ENCODE data around the gene C9orf85.
"Not testable (repeated sequence)": the region's sequence is repeated elsewhere in the genome, so short reads cannot be mapped to it uniquely, and the experiment has no call there.

C9orf85 gene

GRCh38 chr9:71941998-71942567, 30.6 kb downstream of the C9orf85 start:
- no peak for DNase-seq (ENCODE audit: low read depth in 2 of 2)

DNA sequence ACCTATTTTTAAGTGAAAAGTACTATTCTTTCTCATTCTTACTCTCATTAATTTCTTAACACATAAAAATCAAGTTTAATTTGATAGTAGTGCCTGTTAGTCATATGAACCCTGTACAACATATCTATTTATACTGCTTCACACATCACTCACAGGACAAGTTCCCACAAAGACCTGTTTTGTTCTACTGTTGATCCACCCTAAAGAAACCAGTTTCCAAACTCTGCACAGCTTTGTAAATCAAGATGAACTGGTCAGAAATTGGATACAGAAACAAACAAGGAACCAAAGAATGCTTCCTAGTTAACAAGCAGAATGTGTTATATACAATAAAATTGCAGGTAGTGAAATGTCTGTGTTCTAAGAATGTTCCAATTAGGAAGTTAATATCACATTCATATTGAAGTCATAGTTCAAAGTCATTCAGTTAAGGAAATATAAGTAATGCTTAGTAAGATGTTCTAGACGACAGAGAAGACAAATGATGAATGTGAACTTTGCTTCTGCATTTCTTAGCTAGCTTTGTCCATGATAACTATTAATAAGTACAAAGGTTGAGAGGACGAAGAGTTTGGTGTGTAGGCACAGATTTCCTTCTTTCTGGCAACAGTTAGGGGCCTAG, 33.4 kb downstream of the C9orf85 start:
- DNase-seq (ENCODE audit: low read depth in 2 of 2): no peak

- DNase-seq (ENCODE audit: low read depth in 2 of 2): not testable (repeated sequence)
Observed at GRCh38 chr9:71954652-71955051, 43.2 kb downstream of the C9orf85 start.

- no peak for DNase-seq (ENCODE audit: low read depth in 2 of 2)
Observed at GRCh38 chr9:71955300-71955915, 44.0 kb downstream of the C9orf85 start.

DNA sequence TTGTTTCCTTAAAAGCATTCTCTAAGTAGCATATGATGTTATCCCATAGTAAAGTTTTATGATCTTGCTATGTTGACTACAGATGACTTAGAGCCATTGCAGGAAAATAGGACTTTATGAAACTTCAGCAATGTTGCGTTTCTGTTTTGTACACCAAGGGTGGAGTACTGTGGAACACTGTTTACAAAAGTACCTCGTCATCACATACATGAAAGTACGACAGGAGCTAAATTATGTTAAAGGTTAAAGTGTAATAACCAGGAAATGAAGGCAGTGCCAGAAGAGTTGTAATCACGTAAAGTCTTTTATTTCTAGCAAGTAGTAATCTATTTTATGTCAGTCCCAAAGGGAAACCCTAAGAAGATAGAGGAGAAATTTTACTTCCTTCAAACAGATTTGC, 50.9 kb downstream of the C9orf85 start:
- DNase-seq (ENCODE audit: low read depth in 2 of 2): no peak

DNA sequence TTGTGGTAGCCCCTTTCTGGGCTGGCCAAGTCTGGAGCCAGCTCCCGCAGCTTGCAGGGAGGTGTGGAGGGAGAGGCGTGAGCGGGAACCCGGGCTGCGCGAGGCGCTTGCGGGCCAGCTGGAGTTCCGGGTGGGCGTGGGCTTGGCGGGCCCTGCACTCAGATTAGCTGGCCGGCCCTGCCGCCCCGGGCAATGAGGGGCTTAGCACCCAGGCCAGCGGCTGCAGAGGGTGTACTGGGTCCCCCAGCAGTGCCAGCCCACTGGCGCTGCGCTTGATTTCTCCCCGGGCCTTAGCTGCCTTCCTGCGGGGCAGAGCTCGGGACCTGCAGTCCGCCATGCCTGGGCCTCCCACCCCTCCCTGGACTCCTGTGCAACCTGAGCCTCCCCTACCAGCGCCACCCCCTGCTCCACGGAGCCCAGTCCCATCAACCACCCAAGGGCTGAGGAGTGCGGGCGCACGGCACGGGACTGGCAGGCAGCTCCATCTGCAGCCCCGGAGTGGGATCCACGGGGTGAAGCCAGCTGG, 52.1 kb downstream of the C9orf85 start:
- DNase-seq (ENCODE audit: low read depth in 2 of 2): not testable (repeated sequence)

DNA sequence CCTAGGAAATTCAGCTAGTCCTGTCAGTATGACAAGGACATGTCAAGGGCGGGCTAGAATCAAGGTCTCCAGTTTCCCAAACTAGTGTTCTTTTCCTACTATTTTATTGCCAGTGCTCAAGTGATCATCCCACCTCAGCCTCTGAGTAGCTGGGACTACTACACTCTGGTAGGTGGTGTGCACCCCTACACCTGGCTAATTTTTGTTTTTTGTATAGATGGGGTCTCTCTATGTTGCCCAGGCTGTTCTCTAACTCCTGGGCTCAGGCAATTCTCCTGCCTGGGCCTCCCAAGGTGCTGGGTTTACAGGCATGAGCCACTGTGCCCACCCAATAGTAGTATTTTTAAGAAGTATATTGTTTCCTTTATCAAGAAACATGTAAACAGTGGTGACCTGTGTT, 54.0 kb downstream of the C9orf85 start:
- no peak for DNase-seq (ENCODE audit: low read depth in 2 of 2)

DNA sequence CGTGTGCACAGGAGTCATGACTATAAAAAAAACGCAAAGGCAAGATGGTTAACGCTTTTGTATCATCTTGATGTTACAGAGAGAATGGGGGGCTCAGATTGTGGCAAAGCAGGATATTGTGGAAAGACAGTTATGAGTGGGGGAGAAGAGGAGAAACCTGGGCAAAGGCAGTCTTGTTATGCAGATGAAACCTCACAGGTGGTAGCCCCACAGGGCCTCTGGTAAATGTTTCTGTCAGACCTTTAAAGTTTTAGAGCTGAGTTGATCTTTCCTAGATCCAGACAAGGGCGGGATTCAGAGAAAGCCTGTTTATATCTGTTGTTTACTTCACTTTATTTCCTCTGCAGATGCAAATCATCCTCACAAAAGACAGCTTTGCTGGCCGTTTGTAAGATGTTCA, 55.2 kb downstream of the C9orf85 start:
- DNase-seq (ENCODE audit: low read depth in 2 of 2): no peak

GRCh38 chr9:71968541-71969090, 57.2 kb downstream of the C9orf85 start:
- no peak for DNase-seq (ENCODE audit: low read depth in 2 of 2)

GRCh38 chr9:71975833-71976232, 64.4 kb downstream of the C9orf85 start:
- DNase-seq (ENCODE audit: low read depth in 2 of 2): no peak

DNA sequence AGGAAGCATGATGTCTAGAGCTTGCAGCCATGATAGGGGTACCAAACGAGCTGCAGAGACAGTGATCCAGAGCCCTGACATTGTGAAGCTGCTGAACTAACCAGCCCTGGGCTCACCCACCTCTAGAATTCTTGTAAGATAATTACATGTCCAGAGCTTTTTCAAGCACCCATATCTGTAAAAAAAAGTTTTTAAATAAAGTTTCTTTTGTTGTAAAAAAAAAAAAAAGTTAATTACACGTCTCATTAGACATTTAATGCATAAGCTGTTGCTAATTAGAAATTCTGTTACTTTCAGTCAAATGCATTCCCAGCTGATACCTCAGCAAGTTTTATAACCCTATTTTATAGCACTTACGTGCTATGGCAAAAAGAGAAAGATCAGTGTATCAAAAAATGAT, 65.6 kb downstream of the C9orf85 start:
- no peak for DNase-seq (ENCODE audit: low read depth in 2 of 2)

- DNase-seq (ENCODE audit: low read depth in 2 of 2): no peak
Observed at GRCh38 chr9:71980266-71981190, 69.1 kb downstream of the C9orf85 start.

GRCh38 chr9:71981944-71982343, 70.5 kb downstream of the C9orf85 start:
- DNase-seq (ENCODE audit: low read depth in 2 of 2): no peak

- DNase-seq (ENCODE audit: low read depth in 2 of 2): no peak
Observed at GRCh38 chr9:71984403-71984802, 73.0 kb downstream of the C9orf85 start.

GRCh38 chr9:71984831-71985281, 73.4 kb downstream of the C9orf85 start:
- no peak for DNase-seq (ENCODE audit: low read depth in 2 of 2)

GRCh38 chr9:71985297-71985911, 74.0 kb downstream of the C9orf85 start:
- DNase-seq (ENCODE audit: low read depth in 2 of 2): no peak

DNA sequence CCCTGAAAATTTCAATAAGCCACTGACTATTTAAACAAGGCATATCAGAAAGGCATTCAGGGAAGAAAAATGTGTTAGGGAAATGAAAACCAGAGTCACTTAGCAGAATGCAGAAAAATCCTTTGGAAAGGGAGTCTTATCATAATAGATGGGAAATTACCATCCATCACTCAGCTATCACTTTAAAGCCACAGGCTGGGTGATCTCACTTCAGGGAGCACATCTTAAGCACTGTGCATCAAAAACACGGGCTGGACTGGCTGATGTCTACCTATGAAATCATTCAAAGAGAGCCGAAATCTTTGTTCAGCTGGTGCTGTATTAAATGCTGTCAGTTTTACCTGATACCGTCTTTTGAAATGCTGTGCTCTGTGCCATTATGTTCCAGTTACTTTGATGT, 75.5 kb downstream of the C9orf85 start:
- no peak for DNase-seq (ENCODE audit: low read depth in 2 of 2)

DNA sequence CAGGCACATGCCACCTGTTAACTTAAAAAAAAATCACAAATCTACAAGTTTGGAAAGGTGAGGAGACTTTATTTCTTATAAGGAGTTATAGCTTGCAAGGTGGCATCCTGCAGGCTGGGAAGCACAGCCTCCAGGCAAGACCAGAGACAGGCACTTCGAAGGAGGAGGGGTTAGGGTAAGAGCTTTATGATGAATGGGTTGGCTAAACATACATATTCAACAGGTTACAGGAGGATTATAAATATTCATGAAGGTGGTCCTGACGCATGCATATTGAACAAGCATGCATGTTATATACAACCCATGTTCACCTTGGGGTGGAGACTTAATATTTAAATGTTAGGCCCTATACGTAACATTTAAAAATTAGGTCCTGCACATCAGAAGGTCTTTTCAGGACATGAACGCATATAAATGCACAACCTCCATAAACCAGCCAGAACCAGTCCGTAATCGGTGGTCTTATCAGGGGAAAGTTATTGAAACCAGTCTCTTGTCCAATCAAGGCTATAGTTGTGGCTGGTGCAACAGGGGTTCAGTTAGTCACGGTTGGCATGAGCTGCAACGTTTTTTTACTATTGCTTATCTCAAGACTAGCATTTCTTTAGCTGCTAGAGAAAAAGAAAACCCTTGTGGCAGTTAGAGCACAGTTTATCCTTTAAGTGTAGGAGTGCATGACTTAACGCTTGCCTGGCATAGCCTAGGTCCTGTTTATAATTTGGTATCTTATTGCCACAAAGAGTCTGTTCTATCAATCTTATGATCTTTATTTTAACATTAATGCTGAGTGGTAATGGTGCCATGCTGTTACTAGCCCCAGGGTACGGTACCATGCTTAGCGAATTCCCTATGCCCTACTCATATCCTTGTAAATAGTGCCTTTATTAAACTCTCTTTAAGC, 76.3 kb downstream of the C9orf85 start:
- no peak for DNase-seq (ENCODE audit: low read depth in 2 of 2)

- no peak for DNase-seq (ENCODE audit: low read depth in 2 of 2)
Observed at GRCh38 chr9:71990466-71990865, 79.0 kb downstream of the C9orf85 start.

DNA sequence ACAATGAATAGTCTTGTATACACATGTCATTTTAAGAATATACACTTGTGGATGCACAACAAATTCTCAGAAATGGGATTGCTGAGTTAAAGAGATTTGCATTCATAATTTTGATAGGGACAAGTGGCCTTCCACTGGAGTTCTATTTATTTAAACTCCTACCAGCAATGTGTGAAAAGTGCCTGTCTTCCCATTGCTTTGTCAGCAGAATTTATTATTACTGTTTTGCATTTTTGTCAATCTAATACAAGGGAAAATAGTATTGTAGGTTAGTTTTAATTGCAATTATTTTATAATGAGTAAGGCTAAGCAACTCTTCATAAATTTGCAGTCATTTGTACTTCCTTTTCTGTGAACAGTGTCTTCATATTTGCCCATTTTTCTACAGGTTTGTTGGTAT, 94.0 kb downstream of the C9orf85 start:
- DNase-seq (ENCODE audit: low read depth in 2 of 2): no peak
